NK-92 (cell line): ENCODE results near the gene POLR1C.
"Not testable (repeated sequence)": the region's sequence is repeated elsewhere in the genome, so short reads cannot be mapped to it uniquely, and the experiment has no call there.

ENCODE experiments used
- DNase-seq: peaks from one replicate; lab custom pipeline; 2025; ENCODE audit not compliant: unreplicated experiment; lab: John Stamatoyannopoulos, UW

The POLR1C gene

GRCh38 chr6:43516697-43517504, at the start of gene POLR1C, which contains the start of gene YIPF3:
TSS of gene POLR1C (plus strand) at chr6:43517089. CDS start at chr6:43517110, 21 bp downstream.
TSS of gene YIPF3 (minus strand) at chr6:43516926. CDS start at chr6:43516807, 119 bp downstream.
- peak; percentile 74 for DNase-seq

GRCh38 chr6:43467265-43467664, 49.6 kb upstream of the POLR1C start:
- DNase-seq: not testable (repeated sequence)

GRCh38 chr6:43467752-43468151, 49.1 kb upstream of the POLR1C start:
- no peak for DNase-seq

- no peak for DNase-seq
Measured at GRCh38 chr6:43468240-43468639, 48.6 kb upstream of the POLR1C start.

GRCh38 chr6:43468748-43469681, 47.9 kb upstream of the POLR1C start:
- no peak for DNase-seq

- DNase-seq: no peak
Measured at GRCh38 chr6:43469947-43470346, 46.9 kb upstream of the POLR1C start.

- DNase-seq: no peak
Measured at GRCh38 chr6:43471399-43471798, 45.5 kb upstream of the POLR1C start.

GRCh38 chr6:43472515-43472914, 44.4 kb upstream of the POLR1C start:
- no peak for DNase-seq

GRCh38 chr6:43475516-43475915, 41.4 kb upstream of the POLR1C start:
- no peak for DNase-seq

GRCh38 chr6:43476746-43477145, 40.1 kb upstream of the POLR1C start:
- DNase-seq: no peak

- DNase-seq: peak; percentile 68
Measured at GRCh38 chr6:43477235-43478007, 39.5 kb upstream of the POLR1C start, which contains the start of gene TJAP1. TSS of gene TJAP1 (plus strand) at chr6:43477570. CDS start at chr6:43499002, 21,432 bp downstream.

- no peak for DNase-seq
Measured at GRCh38 chr6:43478008-43478372, 38.9 kb upstream of the POLR1C start.

- no peak for DNase-seq
Measured at GRCh38 chr6:43481075-43481474, 35.8 kb upstream of the POLR1C start.

GRCh38 chr6:43481591-43482236, 35.2 kb upstream of the POLR1C start:
- no peak for DNase-seq

- no peak for DNase-seq
Measured at GRCh38 chr6:43488667-43489276, 28.1 kb upstream of the POLR1C start.

GRCh38 chr6:43489277-43490072, 27.4 kb upstream of the POLR1C start:
- no peak for DNase-seq

- DNase-seq: no peak
Measured at GRCh38 chr6:43490523-43490939, 26.4 kb upstream of the POLR1C start.

GRCh38 chr6:43491750-43492661, 24.9 kb upstream of the POLR1C start:
- DNase-seq: no peak
